NCI-H460 (cell line): ENCODE data around the gene SNAPC2. TPM values are rescaled to one million over a fixed set of nuclear protein-coding genes. Genes with fewer than 3 reads are reported as not detected.
A peak's percentile ranks its signal among the peaks of the same experiment; 100 is the strongest.
"Not testable (repeated sequence)": the region's sequence is repeated elsewhere in the genome, so short reads cannot be mapped to it uniquely, and the experiment has no call there.

ENCODE experiments used
- DNase-seq: peaks from one replicate; pipeline ENCODE4 v3.0.0-alpha.2; 2016; ENCODE audit warnings: low read depth; ENCODE audit errors: extremely low read depth
- total RNA-seq: library from RNA; depleted of rRNA; stranded (reverse); fragments of >200 nt; shearing (Covaris generic); gene quantifications from 2 replicates; pipeline ENCODE4 v1.2.3, GENCODE V29; 2014

The SNAPC2 gene
- total RNA-seq, 1 experiment from 2014 or later: 21.3 TPM

DNA sequence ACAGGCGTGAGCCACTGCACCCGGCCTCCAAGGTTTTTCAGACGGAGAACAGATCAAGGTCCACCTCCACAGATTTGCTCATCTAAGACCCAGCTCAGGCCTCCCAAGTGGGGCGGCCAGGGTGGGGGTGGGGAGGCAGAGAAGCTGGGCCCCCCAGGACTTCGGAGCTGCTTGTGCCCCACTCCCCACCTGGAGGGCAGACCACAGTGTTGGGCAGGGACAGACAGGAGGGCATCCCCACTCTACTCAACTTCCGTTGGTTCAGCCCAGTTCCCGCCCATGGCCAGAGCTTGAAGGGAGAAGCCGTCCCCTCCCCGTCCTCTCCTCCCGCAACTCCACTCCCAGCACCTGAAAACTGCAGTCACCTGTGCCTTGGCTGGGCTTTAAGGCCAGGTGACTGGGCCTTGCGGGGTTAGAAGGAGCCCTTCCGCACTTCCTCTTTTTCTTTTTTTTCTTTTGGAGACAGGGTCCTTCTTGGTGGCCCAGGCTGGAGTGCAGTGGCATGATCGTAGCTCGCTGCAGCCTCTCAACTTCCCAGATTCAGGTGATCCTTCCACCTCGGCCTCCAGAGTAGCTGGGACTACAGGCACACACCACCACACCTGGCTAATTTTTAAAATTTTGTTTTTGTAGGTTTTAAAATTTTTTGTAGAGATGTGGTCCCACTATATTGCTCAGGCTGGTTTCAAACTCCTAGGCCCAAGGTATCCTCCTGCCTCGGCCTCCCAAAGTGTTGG is 32.6 kb upstream of the SNAPC2 start:
- no peak for DNase-seq

DNA sequence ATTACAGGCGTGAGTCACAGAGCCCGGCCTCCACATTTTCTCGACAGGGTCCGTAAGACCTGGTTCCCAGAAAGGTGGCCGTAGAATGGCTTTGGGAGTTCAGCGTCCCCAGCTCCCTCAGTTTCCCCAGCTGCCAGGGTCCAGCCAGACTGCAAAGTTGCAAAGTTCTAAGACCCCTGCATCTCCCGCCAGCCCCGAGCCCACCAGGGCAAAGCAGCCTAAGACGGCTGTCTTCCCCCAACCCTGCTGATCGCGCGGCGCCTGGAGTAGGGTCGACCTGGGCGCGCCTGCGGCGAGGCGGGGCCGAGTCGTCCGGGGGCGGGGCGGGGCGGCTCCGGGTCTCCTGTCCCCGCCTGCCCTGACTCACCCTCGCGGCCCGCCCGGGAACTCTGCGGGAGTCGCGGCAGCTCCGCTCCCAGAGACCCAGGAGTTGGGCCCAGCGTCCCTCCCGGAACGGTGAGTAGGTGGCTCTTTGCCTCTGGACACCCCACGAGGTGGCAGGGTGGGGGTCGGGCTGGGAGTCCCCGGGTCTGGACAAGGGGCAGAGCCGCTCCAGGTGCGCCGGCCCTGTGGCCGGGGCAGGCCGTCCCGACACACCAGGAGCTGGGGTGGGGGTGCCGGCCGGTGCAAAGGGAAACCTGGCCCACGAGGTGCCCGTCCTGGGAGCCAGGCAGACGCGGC is 31.9 kb upstream of the SNAPC2 start, which contains the start of gene LRRC8E:
TSS of gene LRRC8E (plus strand) at position 366 of the 681 bp plus-strand sequence. CDS start 7,094 bp downstream, outside the sequence.
- DNase-seq: peak; percentile 51

DNA sequence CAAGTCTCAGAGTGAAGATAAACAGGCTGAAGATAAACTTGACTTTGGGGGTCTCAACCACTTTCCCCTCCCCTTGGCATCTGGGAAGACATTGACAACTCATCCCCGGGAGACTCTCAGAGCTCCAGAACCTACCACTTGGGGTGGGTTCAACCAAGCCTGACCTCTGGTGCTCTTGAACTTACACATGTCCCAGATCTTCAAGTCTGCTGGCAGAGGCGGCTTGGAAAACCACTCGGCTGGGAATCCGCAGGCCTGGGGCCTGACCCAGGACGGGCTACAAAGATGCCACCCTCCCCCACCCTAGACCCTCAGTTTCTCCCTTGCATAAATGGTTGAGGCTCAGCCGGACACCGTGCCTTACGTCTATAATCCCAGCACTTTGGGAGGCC is 31.3 kb upstream of the SNAPC2 start:
- no peak for DNase-seq

DNA sequence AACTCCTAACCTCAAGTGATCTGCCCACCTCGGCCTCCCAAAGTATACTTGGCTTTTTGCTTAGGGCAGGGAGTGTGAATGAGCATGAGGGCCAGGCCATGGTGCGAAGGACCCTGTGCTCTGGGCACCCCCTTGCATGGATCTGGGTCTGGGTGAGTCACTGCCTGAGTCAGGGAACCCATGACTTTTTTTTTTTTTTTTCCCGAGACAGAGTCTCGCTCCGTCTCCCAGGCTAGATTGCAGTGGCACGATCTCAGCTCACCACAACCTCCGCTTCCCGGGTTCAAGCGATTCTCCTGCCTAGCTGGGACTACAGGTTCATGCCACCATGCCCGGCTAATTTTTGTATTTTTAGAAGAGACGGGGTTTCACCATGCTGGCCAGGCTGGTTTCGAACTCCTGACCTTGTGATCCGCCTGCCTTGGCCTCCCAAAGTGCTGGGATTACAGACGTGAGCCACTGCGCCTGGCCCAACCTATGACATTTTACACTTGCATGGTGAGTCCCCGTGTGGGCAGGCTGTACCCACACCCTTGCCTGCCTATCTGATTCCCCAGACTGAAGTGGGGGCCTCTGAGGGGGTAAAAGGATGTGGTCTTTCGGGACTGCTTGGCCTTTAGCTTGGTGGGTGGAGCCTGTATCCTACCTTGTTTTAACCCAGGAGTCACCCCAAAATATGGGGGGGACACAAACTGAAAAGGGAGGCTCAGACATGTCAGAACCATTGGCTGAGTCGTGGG is 26.6 kb upstream of the SNAPC2 start:
- DNase-seq: not testable (repeated sequence)

DNA sequence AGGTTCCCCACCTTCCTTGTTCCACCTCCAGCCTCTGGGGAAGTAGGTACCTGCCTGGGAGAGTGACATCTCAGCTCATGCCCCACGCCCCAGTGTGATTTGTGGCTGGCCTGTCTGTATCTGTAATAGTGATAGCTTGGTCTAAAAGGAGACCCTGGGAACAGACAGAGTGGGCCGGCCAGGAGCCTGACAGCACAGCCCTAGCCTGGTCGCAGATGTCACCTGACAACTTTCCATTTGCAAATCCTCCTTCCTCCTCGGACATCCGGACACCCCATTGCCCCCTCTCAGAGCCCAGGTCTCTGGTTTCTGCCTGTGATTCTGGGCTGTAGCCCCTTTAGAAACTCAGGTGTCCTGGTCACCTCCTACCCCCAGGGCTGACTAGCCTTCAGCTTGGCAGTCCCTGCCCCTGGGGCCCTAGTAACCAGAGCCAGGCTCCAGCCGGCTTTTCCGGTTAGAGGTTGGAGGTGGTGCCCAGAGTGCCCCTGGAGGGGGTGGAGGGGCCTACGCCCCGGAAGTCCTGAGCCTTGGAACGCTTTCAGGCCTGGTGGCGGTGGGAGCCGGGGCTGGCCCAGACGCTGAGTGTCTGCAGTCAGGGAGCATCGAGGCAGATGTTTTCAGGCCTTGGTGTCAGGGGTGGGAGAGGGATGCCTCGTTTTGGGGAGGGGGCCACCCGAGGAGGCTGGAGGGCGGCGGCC is 25.4 kb upstream of the SNAPC2 start:
- no peak for DNase-seq

DNA sequence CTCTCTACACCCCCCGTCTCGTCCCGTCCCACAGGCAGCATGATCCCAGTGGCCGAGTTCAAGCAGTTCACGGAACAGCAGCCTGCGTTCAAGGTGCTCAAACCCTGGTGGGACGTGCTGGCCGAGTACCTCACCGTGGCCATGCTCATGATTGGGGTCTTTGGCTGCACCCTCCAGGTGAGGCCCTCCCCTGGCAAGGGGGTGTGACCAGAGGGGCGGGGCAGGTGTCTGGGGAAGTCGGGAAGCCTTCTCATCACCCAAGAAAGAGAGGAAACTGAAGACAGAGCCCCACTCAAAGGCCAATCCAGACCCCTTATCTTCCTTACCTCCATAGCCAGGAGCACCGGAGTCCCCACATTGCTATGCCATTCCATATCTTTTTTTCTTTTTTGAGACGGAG is 24.6 kb upstream of the SNAPC2 start:
- no peak for DNase-seq

DNA sequence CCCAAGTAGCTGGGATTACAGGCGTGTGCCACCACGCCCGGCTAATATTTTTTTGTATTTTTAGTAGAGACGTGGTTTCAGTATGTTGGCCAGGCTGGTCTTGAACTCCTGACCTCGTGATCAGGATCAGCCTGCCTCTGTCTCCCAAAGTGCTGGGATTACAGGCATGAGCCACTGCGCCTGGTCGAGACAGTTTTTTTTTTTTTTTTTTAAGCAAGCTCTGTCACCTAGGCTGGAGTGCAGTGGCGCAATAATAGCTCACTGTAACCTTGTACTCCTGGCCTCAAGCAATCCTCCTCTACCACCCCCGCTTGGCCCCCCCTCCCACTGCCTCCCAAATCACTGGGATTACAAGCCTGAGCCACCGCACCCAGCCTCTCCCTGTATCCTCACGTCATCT is 22.8 kb upstream of the SNAPC2 start:
- DNase-seq: no peak

DNA sequence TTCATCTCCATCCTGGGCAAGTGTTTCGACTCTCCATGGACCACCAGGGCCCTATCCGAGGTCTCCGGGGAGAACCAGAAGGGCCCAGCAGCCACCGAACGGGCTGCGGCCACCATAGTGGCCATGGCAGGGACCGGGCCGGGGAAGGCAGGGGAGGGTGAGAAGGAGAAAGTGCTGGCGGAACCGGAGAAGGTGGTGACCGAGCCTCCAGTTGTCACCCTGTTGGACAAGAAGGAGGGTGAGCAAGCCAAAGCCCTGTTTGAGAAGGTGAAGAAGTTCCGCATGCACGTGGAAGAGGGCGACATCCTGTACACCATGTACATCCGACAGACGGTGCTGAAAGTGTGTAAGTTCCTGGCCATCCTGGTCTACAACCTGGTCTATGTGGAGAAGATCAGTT is 21.2 kb upstream of the SNAPC2 start:
- DNase-seq: no peak

DNA sequence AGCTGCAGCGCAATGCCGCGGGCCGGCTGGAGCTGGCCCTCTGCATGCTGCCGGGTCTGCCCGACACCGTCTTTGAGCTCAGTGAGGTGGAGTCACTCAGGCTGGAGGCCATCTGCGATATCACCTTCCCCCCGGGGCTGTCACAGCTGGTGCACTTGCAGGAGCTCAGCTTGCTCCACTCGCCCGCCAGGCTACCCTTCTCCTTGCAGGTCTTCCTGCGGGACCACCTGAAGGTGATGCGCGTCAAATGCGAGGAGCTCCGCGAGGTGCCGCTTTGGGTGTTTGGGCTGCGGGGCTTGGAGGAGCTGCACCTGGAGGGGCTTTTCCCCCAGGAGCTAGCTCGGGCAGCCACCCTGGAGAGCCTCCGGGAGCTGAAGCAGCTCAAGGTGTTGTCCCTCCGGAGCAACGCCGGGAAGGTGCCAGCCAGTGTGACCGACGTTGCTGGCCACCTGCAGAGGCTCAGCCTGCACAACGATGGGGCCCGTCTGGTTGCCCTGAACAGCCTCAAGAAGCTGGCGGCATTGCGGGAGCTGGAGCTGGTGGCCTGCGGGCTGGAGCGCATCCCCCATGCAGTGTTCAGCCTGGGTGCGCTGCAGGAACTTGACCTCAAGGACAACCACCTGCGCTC is 20.3 kb upstream of the SNAPC2 start:
- DNase-seq: no peak

DNA sequence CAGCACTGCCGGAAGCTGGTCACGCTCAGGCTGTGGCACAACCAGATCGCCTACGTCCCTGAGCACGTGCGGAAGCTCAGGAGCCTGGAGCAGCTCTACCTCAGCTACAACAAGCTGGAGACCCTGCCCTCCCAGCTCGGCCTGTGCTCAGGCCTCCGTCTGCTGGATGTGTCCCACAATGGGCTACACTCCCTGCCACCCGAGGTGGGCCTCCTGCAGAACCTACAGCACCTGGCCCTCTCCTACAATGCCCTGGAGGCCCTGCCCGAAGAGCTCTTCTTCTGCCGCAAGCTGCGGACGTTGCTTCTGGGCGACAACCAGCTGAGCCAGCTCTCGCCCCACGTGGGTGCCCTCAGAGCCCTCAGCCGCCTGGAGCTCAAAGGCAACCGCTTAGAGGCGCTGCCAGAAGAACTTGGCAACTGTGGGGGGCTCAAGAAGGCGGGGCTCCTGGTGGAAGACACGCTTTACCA is 19.7 kb upstream of the SNAPC2 start:
- no peak for DNase-seq

DNA sequence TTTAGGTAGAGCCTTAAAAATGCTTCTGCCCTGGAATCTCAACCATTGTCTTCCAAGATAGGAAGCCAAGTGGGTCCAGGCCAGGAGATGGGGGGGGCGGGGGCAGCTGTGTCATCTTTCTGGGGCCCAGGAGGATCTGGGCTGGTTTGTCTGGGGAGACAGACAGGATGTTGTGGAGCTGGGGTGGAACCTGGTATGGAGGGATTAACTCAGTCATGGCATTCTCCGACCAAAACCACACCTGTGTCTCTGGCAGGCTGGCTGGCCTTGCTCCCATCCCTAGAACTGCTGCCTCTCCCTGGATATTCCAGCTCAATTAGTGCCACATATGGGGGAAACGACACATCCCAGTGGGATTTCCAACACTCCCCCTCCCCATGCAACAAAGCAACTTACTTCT is 19.2 kb upstream of the SNAPC2 start:
- DNase-seq: no peak

DNA sequence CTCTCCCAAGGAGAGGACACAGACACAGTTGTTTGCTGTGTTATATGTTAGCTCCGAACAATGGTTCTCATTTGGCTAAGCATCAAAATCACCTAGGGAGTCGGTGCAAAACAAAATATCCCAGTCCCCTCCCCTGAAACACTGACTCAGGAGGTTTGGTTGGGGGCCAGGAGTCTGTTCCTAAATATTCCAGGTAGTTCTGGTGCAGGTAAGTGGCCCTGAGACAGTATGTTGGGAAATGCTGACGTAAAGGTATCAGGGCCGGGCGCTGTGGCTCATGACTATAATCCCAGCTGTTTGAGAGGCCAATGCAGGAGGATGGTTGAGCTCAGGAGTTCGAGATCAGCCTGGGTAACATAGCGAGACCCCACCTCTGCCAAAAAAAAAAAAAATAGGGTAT is 18.8 kb upstream of the SNAPC2 start:
- DNase-seq: no peak

DNA sequence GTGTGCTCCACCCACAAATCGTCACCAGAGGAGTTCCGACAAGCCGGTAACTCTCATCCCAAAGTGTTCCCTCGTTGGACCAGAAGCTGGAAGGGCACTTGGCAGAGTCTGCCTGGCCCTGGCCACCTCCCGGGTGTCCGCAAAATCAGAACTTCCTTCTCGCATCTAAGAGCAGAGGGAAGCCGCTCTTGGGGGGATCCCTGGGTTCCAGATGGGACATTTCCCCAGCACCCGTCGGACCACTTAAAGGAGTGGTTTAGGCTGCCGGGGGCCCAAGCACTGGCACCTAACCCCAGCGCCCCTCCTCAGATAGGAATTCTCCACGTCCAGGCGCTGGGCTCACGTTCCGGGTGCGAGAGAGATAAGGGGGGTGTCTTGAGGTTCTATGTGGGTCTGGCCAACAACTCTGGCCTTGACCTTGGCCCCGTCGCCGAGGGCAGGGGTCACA is 17.3 kb upstream of the SNAPC2 start:
- DNase-seq: no peak

DNA sequence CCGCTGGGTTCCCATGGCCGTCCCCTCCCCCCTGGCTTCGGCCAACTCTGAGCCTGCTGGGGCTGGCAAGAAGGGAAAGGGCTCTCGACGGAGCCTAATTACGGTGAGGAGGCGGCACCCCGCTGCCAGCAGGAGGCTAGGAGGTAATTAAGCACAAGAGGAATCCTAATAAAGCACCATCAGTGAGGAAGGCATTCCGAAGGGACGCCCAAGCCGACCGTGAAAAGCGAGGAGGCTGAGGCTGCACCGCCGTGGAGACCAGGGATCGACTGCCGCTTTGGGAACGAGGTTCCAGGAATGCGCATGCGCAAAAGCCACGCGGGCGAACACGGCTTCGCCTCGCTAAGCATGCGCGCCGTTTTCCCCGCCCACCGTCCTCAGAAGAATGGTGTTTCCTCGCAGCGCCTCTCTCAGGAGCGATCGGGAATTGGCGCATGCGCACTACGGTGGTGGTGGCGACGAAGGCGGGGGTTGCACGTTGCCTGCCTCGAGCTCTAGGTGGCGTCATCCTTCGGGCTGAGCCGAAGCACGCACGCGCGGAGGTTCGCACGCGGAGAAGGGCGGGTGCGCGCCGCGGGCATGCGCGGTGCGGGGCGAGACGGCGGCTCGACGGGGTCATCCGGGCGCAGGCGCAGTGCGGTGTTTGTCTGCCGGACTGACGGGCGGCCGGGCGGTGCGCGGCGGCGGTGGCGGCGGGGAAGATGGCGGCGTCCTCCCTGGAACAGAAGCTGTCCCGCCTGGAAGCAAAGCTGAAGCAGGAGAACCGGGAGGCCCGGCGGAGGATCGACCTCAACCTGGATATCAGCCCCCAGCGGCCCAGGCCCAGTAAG is 16.7 kb upstream of the SNAPC2 start, which contains the start of gene MAP2K7:
TSS of gene MAP2K7 (plus strand) at position 634 of the 830 bp plus-strand sequence. CDS start at position 702, 68 bp downstream.
- peak; percentile 97 for DNase-seq

DNA sequence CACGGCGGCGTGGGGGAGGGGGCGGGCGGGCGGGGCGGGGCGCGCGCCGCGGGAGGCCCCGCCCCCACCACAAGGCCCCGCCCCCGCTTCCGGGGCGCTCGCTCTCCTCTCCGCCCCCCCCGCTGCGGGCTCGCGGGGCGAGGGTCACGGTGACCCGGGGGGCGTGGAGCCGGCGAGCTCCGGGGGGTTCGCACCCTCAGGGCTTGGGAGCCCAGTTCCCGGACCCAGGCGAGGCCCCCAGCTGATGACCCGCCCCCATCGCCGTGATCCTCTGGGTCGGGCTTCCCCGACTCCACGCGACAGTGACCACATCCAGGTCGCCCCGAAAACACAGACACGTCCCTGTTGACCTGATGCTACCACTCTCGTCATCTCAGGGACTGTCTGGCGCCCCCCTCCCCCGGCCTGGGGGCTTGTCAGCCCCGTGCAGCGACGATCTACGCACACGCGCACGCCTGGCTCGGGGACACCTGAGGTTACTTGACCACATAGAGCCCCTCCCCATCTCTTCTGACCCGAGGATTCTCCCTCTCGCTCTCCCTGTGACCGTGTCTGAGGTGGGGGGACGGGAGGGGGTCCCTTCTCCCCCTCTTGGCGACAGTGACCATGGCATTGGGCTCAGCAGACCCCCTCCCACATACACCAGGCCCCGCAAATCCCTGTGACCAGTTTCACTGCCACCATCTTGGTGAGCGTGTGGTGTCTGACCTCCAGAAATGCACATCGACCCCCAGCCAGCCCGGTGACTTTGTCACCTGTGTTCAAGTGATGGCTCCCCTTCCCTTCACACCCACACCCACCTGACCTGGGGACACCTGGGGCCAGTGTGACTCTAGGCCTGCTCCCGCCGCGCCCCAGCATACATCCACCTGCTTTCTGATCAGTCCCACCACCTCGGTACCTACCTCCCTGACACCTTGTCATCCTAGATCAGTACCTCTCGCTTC is 15.8 kb upstream of the SNAPC2 start:
- no peak for DNase-seq

DNA sequence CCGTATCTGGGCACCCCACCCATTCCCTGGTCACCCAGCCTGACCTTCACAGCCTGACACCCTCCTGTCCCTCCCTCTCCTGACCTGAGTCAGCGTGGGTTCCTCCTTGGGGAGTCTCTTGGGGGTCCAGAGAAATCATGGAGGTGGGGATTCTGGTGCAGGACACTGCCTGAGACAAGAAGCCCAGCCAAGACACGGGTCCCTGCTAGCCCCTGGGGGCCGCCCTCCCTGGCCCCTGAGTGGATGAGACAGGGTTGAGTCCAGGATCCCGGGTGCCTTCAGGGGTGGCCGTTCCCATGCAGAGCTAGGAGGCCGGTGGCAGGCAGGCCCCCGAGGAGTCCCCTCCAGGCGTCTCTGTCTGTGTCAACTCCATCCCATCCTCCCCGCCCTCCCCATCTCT is 14.9 kb upstream of the SNAPC2 start:
- DNase-seq: no peak

DNA sequence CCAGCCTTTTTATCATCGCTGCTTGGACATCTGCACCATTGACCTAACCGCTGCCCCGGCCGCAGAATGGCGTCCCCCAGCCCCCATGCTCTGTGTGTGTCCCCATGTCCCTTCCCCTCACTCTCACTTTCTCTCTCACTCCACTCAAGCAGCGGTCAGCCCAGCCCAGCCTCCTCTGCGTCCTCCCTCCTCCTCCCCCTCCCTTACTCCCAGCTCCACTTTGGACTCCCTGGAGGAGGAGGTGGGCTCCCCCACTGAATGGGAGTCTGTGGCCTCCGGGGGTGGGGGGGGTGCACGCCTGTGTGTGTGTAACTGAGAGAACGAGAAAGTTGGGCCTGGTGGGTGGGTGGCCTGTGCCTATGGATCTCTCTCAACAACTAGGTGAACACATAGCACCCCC is 14.3 kb upstream of the SNAPC2 start:
- no peak for DNase-seq

DNA sequence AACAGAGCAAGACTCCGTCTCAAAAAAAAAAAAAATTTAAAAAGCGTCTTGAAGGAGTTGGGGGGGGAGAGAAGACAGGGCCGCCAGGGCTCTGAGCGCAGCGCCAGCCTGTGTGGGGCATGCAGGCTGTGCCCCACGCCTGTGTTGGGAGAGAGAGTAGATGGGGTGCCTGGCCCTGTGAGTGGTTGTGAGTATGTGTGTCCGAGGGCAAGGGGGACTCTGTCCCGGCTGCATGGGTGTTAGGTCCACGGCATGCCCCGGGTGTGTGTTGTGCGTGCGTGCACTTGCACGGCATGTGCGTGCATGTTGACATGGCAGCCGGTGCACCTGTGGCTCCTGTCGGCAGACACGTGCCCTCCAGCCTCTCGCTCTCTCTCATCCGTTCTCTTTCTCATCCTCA is 13.0 kb upstream of the SNAPC2 start:
- no peak for DNase-seq
